HL-60 (cell line): ENCODE results near the gene GPR107.

Experiments
- DNase-seq, 2 experiments: peaks; one replicate each; pipeline ENCODE4 v3.0.0-alpha.2; 2010 to 2020; ENCODE audit warnings: low read depth in 1 of 2, low spot score in 1 of 2
- H3K27ac ChIP-seq: fragments of 250-450 bp; sonication (Bioruptor Pico); replicated peaks from 2 replicates; pipeline ENCODE4 v1.5.1; 2020; ENCODE audit warnings: mild to moderate bottlenecking, moderate library complexity
- H3K27me3 ChIP-seq: fragments of 250-450 bp; sonication (Bioruptor Pico); 2 replicates; pipeline ENCODE4 v1.5.1; 2021; ENCODE audit warnings: mild to moderate bottlenecking, moderate library complexity; ENCODE audit not compliant: insufficient read depth, poor library complexity, severe bottlenecking
- H3K4me3 ChIP-seq: replicated peaks from 2 replicates; pipeline ENCODE4 v1.5.1; 2011; ENCODE audit warnings: mild to moderate bottlenecking, control low read depth, low read length; ENCODE audit not compliant: insufficient read depth
- CTCF ChIP-seq: IDR thresholded peaks from one replicate; pipeline ENCODE4 v1.5.1; 2011; ENCODE audit warnings: low read length, control low read depth, inconsistent platforms; ENCODE audit not compliant: insufficient read depth
- GABPA ChIP-seq: IDR thresholded peaks from 2 replicates; pipeline ENCODE4 v1.6.1; 2012; ENCODE audit warnings: low read depth
- POLR2AphosphoS5 ChIP-seq: IDR thresholded peaks from 2 replicates; pipeline ENCODE4 v1.6.1; 2012; ENCODE audit warnings: low read depth
- REST ChIP-seq: IDR thresholded peaks from 2 replicates; pipeline ENCODE4 v1.6.1; 2012; ENCODE audit warnings: low read depth; ENCODE audit not compliant: insufficient replicate concordance
- SPI1 ChIP-seq: IDR thresholded peaks from 2 replicates; pipeline ENCODE4 v1.6.1; 2012; ENCODE audit warnings: low read depth, mild to moderate bottlenecking, borderline replicate concordance

Gene GPR107

GRCh38 chr9:130023994-130024596 lies 29.6 kb upstream of the GPR107 start:
- H3K27me3 ChIP-seq, result no peaks in the 10 kb centered on the region
- no peak for DNase-seq
- no peak for TF ChIP-seq SPI1
- TF ChIP-seq GABPA, result no peak
- no peak for TF ChIP-seq CTCF
- TF ChIP-seq REST, result no peak
- no peak for TF ChIP-seq POLR2AphosphoS5
- no peak overlapping the region for H3K27ac ChIP-seq
- H3K4me3 ChIP-seq, result no peak overlapping the region

GRCh38 chr9:130024597-130024994 lies 29.1 kb upstream of the GPR107 start:
- no peak for DNase-seq
- TF ChIP-seq SPI1, result no peak
- no peaks in the 10 kb centered on the region for H3K27me3 ChIP-seq
- H3K4me3 ChIP-seq, result no peak overlapping the region
- no peak overlapping the region for H3K27ac ChIP-seq

GRCh38 chr9:130026583-130027340 lies 26.9 kb upstream of the GPR107 start:
- Histone ChIP-seq H3K4me3 (no peak overlapping the region), H3K27me3 (no peaks in the 10 kb centered on the region), H3K27ac (no peak overlapping the region)
- no peak for DNase-seq
- no peak for TF ChIP-seq GABPA
- no peak for TF ChIP-seq REST
- TF ChIP-seq SPI1, result peak; percentile 19; the same call in 1 of the 2 replicates

GRCh38 chr9:130027533-130028365 lies 26.0 kb upstream of the GPR107 start:
- DNase-seq, result no peak
- TF ChIP-seq REST, result no peak
- Histone ChIP-seq H3K4me3 (no peak overlapping the region), H3K27ac (no peak overlapping the region), H3K27me3 (no peaks in the 10 kb centered on the region)
